Inferior parietal cortex (tissue), 1 donor: ENCODE results near the gene CCR6.

Experiments
- DNase-seq: peaks from one replicate; pipeline ENCODE4 v3.0.0-alpha.2; 2016; ENCODE audit errors: extremely low spot score

The CCR6 gene

DNA sequence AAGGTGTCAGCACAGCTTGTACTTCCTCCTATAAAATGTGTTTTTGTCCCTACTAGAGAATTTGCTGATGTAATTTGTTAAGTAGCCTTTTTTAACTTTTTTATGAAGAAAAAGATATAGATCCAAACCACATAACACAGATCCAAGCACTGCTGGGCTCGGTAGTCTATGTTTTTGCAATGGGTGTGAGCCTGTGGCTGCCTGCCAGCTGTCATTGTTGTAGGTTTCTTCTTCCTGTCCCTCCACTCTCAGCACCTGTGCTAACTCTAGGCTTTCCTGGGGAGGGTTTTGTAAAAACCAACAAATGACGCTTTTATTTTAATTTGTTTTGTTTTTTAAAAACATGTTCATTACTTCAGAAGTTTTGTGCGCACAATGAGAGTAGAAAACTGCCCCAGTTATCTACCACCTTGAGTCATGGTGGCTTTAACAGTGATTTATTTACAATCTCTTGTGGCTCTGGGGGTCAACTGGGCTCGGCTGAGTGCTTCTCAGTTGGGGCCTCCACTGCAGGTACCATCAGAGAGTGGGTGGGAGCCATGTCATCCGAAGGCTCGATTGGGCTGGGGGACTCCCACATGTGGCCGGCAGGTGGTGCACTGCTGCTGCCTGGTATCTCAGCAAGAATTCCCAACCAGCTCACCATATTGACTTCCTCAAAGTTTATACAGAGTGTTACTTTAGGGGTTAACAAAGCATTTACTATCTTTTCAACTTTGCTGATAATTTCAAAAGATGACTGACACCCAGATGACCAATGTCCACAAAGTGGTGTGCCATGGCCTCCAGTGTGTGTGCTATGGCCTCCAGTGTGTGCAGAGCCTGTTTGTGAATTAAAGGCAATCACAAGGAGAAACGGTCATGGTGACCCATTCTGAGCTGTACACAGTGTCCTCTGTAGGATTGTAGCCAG, 3.0 kb upstream of the CCR6 start:
- DNase-seq, result no peak

DNA sequence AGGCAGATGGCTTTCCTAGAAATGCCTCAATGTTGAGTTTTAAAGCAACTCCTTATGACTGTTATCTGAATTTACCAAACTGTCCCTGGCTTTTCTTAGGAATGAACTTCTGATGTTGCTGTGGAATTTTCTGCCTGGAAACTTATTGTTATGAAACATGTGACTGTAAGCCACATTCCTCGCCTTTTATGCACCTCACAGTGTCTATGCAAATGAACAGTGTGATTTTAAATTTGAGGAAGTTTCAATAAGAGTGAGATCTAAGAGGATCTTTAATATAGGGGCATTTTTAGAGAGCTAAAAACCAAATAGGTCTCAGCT, 2.4 kb upstream of the CCR6 start:
- DNase-seq, result no peak

DNA sequence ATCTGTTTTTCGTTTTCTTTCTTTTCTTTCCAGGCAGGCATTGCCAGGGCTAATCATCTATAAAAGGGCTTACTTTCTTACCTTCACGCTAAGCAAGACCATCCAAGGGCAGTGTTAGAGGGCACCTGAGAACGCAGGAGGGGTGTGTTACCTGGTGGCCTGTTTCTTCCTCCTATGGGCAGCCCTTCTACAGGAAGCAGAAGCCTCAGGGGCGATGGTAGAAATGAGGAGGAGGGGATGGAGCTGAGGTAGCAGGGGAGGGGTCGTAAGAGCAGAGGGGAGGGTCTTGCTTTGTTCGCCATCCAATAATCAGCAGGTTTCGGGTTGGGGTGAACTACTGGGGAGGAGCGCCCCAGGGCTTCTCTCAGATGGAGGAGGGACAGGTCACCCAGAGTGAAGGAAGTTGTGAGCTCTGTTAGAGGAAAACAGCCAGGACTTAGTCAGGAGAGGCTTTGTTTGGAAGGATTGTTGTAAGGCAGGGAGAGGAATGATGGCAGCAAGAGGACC, 1.5 kb upstream of the CCR6 start:
- no peak for DNase-seq

DNA sequence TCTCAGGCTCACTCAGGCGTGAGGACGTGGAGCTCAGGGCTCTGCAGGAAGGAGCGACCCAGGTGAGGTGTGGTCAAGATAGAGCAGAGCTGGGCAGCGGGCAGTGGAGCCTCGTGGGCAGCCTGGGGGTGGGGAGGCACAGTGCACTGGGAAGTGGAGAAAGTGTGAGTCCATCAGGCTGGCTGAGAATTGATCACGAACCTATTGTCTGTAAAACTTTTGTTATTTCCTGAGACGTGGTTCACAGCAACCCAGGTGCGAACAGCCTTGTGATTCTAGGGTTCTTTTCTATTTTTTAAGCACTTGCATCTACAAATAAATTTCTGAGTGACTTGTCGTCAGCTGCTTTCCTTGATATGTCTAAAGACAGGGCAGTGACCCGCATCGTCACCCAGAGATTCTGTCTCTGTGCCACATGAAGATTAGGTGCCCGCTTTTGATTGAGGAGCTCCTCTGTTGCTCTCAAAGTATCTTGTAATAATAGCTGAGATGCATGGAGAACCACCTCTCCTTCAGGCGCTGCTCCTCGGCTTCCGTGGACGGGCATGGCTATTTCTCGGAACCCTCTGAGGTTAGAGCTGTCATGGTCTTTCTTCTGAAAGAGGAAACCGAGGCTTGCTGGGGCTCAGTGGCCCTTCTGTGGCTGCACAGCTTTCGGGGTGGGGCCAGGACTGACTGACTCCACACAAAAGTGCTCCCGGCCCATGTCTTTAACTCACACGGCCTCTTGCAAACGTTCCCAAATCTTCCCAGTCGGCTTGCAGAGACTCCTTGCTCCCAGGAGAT, 662 bp upstream of the CCR6 start:
- no peak for DNase-seq

DNA sequence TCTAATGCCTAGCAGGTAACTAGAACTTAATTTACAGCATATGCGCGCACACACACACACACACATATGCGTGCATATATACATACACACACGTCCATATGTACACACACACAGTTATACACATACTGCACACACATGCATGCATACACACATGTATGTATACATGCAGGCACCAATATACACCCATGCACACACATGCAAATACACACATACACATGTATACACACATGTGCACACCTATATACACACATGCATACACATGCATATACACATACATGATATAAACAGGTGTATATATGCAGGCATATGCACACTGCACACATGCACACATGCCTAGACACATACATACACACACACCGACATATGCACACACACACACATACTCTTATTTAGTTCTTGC, 1.9 kb downstream of the CCR6 start:
- no peak for DNase-seq

DNA sequence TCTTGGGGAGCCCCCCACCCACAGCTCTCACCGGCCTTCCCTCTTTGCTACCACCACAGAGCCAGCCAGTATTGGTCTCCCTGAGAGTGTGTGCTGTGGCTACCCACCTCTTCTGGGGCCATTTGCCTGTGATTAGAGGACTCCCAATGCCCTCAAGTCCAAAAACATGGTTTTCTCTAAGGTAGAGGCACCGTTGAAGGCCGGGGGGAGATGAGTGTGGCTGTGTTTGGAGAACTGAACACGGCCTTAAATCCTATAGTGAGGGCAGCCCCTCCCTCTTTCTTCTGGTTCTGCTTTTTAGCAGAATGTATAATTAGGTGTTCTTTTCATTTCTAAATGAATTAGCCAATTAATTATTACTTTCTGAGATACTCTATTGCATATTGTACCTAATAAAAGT, 2.5 kb downstream of the CCR6 start:
- no peak for DNase-seq

DNA sequence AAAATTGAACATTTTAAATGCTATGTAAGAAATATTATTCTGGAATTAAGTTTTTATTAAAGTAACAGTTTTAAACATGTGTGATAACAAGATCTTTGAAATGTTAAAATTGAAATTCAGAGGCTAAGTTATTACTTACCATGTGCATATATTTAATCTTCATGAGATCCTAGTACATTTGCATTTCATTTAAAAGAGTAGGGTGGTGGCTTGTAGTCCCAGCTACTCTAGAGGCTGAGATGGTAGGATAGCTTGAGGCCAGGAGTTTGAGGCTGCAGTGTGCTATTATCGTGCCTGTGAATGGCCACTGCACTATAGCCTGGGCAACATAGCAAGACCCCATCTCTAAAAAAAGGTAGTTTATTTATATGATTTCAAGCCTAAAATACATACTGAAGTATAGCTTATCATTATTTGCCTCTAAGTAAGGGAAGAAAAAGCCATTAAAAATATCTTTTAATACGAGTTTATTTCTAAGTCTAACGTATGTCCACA, 3.0 kb downstream of the CCR6 start:
- DNase-seq, result no peak

DNA sequence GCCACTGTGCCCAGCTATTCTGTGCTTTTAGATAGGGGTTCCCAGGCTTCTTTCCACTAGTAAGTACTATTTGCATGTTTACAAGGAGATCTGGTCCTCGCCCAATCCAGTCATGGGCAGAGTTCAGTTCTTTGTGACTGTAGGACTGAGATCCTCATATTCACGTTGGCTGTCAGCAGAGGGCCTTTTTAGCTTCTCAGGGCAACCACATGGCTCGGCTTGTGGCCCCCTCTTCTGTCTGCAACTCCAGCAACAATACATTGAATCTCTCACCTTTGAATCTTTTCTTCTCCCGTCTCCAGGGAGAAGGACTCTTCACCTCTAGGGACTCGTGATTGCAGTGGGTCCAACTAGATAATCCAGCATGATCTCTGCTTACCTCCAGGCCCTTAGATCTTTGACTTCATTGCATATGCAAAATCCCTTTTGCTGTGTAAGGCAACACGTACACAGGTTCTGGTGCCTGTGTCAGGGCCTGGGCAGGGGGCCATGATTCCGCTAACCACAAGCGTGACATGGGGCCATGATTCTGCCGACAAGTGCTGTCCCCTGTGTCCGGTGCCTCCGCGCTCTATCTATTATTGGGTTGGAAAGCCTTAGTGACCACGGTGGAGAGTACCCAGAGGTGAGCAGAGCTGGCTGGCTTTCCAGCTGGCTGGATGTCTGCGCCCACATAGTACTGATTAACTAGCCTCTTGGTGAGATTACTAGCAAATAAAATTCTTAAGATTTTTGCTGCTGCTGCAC, 5.1 kb downstream of the CCR6 start:
- DNase-seq, result no peak

DNA sequence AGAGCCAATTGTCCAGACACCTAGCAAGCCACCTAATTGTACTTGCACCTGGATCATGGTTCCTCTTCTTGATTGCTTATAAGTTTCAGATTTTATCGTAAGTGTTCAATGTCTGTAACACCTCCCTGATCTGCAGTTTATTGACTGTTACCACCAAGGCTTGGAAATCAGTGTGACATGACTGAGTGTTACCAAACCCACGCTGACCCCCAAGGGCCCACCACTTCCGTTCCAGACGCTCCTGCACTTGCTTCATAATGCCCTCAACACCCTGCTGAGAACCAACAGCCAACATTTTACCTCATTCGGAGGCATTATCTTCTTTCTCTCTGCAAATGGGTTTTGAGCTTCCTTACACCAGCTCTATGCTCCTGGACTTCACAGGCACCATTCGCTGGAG, 6.3 kb downstream of the CCR6 start:
- no peak for DNase-seq

DNA sequence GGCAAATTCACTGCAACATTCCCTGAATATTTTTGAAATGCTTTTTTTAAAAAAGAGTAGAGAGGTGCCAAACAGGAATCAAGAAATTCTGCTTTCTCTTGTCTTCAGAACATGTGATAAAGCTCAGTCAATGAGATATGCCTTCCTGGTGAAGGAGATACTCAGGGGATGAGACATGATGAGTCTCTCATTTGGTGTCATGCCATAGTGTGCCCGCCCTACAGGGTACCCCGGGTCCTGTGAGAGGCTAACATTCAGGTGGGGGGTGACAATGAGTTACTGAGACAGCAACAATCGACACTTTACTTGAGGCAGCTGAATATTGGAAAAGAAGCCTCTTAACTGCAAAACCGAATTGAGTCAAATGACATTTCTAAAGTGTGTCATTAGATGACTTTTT, 6.7 kb downstream of the CCR6 start:
- DNase-seq, result no peak

DNA sequence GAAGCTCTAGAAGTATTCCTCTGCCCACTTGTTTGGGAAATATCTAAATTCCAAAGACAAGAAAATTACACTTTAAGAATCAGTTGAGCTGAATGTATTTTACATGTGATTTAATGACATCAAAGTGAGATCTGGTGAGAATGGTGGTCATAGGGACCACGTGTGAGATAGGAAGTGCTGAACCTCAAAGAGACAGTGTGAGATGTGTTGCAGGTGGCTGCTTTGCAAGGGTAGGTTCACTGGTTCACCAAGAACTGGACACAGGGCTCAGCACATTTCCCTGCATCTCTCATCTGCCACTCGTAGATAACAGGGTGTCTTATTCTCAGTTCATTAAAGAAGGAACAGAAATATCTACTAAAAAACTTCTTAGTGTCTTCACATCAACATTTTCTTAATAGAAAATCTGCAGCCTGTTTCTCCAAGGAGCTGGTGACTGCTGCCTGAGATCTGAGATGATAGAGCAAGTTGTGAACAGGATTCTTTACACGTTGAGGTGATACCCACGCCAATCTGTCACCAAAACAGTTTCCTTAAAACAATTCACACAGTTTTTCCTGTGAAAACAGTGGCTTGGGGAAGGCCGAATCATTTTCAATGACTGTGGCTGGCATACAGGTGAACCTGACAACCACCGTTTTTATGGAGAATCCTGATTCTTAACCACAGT, 7.2 kb downstream of the CCR6 start:
- DNase-seq, result no peak

DNA sequence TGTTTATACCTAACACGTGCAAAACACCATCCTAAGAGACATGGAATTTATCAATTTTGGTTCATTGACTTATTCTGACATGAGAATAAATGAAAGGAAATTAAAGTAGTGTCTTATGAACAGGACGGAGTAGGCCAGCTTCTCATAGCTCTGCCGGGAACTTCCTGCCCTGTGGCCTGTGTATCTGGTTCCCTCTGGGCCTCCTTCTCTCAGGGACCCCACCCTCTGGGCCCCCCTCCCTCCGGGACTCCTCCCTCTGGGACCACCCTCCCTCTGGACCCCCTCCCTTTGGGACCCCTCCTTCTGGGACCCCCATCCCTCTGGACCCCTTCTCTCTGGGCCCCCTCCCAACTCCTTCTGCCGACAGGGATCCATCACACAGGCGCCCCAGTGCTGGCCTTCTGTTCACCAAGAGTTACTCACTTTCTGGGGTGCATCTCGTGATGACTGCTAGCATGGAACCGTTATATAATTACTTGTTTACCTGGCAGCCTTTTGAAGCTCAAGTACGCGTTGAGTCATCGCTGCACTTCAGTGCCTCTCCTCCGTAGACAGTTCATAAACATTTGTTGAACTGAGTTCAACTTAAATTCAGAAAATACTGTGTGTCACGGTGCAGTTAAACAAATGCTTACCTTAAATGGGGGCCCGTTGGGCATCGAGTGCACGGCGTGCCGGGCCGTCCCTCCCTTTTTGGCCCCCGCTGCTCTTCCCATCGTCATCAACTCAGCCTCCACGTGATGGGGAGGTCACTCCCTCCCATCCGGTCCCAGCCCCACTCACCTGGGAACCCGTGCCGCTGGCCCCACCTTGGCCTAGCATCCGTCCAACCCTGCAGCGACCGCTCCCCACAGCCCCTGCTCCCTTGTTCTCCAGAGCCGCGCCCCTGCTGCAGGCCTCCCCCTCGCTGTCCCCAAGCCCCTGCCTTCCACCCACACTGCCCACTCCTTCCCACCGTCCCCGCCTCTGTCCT, 8.1 kb downstream of the CCR6 start:
- no peak for DNase-seq

DNA sequence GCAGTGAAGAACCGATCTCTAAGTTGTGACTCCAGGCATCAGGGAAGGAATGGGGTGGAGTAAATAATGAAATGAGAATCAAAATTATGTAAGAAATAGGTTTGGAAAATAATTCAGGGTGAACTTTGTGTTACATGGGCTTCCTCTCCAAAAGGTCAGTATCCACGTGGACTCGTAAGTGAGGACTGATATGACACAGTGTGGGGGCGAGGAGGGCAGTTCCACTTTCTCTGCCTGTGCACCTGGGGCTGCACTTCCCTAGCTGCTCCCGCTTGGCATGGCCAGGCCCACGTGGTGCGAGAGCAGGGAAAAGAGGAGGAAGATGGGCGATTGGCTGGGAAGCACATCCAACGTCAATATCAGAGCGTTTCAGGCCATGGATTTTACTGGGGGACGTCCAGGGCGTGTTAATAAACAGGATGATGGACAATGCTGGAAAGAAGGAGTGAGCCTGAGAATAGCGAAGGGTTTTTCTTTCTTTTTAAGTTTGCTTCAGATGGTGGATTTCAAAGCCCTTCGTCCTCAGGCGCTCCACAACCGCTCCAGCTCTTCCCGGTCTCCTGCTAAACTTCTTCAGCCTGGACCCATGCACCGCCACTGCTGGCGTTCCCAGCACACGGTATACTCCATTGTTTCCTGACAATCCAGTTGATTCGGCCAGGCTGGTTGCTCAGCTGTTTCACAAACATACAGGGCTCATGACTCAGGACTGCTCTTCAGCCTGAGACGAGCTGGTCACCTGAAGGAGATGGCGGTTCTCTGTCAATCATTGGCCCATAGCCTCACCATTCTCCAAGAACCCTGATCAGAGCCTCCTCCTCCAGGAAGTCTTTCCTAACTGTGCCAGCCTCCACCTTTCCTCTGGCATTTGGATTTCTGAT, 11.8 kb downstream of the CCR6 start:
- no peak for DNase-seq

DNA sequence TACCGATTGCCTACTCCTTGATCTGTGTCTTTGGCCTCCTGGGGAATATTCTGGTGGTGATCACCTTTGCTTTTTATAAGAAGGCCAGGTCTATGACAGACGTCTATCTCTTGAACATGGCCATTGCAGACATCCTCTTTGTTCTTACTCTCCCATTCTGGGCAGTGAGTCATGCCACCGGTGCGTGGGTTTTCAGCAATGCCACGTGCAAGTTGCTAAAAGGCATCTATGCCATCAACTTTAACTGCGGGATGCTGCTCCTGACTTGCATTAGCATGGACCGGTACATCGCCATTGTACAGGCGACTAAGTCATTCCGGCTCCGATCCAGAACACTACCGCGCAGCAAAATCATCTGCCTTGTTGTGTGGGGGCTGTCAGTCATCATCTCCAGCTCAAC, 13.5 kb downstream of the CCR6 start:
- no peak for DNase-seq

DNA sequence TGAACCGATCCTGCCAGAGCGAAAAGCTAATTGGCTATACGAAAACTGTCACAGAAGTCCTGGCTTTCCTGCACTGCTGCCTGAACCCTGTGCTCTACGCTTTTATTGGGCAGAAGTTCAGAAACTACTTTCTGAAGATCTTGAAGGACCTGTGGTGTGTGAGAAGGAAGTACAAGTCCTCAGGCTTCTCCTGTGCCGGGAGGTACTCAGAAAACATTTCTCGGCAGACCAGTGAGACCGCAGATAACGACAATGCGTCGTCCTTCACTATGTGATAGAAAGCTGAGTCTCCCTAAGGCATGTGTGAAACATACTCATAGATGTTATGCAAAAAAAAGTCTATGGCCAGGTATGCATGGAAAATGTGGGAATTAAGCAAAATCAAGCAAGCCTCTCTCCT, 14.2 kb downstream of the CCR6 start:
- no peak for DNase-seq

DNA sequence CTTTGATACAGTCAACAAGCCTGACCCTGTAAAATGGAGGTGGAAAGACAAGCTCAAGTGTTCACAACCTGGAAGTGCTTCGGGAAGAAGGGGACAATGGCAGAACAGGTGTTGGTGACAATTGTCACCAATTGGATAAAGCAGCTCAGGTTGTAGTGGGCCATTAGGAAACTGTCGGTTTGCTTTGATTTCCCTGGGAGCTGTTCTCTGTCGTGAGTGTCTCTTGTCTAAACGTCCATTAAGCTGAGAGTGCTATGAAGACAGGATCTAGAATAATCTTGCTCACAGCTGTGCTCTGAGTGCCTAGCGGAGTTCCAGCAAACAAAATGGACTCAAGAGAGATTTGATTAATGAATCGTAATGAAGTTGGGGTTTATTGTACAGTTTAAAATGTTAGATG, 15.0 kb downstream of the CCR6 start:
- no peak for DNase-seq

DNA sequence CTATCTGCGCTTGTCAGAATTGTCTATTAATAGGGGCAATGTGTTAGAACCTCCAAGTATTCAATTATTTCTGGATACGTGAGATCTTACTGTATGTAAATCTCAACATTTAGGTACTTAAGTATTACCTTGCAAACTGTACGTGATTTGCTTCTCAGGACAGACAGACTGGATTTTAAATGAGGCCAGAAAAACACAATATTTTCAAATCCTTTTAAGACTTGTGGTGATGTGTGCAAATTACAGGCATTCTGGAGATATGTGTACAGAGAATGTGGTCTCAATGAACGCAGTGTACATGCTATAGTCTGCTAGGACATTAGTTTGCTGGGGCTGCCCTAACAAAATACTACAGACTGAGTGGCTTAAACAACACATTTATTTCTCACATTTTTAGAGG, 16.9 kb downstream of the CCR6 start:
- no peak for DNase-seq

DNA sequence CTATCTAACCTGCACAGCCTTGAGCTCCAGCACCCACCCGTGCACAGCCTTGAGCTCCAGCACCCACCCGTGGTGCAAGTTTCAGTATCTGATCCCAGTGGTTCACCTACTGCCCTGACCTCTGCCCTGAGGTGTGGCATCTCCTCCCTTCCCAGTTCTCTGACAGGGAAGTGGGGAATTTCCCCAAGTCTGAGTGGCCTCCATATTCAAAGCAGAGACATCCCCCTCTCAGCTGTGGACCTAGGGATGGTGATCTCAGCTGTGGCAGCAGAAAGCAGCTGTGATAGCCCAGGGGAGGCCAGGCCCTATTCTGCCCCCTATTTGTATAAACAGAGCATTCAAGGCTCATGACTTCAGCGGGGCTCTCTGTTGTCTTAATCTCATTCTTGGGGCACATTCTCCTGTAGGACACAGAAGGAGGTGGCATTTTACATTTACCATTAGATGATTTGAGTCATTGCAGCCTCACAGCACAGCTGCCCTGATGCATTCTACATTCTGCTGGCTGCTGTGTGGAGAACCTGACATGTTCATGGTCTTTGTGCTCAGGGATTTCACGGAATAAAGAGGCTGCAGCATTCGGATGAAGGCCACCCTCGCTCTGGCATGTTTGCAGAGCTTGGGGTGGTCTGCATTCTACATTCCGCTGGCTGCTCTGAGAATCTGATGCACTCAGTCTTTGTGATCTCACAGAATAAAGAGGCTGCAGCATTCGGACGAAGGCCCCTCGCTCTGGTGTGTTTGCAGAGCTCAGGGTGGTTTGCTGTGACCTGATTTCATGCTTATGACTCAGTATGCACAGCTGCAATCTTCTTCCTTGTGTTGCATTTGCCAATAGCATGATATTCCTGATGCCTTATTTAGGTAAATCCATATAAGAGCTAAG, 17.9 kb downstream of the CCR6 start:
- no peak for DNase-seq
